Activated T-helper 2 cell treated with anti-CD3 and anti-CD28 coated beads, Interferon-gamma antibody, Interleukin-2, Interleukin-4, amounts not matched to agents 10 μg/mL and 5 μg/mL and 100 μg/mL, durations not matched to agents 14 hours and 24 hours and 36 hours (primary cell): Measurements from ENCODE around the gene RAP2B. TPM values are rescaled to one million over a fixed set of nuclear protein-coding genes. Genes with fewer than 3 reads are reported as not detected.

Experiments
- DNase-seq: peaks from one replicate; pipeline ENCODE4 v3.0.0; 2021; ENCODE audit warnings: low spot score
- H3K27ac Mint-ChIP-seq: one replicate; pipeline ENCODE4 v1.8.0; 2021; ENCODE audit warnings: mixed read lengths
- H3K27me3 Mint-ChIP-seq: one replicate; pipeline ENCODE4 v1.8.0; 2021; ENCODE audit warnings: low read depth, mixed read lengths
- H3K36me3 Mint-ChIP-seq: one replicate; pipeline ENCODE4 v1.8.0; 2021; ENCODE audit warnings: low read depth, mixed read lengths
- H3K4me1 Mint-ChIP-seq: one replicate; pipeline ENCODE4 v1.8.0; 2021; ENCODE audit warnings: low read depth, mixed read lengths
- H3K4me3 Mint-ChIP-seq: one replicate; pipeline ENCODE4 v1.8.0; 2021; ENCODE audit warnings: low read depth, mild to moderate bottlenecking, moderate library complexity, mixed read lengths
- H3K9me3 Mint-ChIP-seq: one replicate; pipeline ENCODE4 v1.8.0; 2021; ENCODE audit warnings: mixed read lengths
- intact Hi-C: fragments of 100-400 bp; cut with micrococcal nuclease; formaldehyde crosslinking; loops from one replicate; pipeline ENCODE4 v1.15.1; 2023
- total RNA-seq: library from RNA; stranded (reverse); gene quantifications from 2 replicates; pipeline ENCODE4 v1.2.3, GENCODE V29; 2022

RAP2B gene
- total RNA-seq, 1 donor from 2014 or later, result 13.7 TPM

DNA sequence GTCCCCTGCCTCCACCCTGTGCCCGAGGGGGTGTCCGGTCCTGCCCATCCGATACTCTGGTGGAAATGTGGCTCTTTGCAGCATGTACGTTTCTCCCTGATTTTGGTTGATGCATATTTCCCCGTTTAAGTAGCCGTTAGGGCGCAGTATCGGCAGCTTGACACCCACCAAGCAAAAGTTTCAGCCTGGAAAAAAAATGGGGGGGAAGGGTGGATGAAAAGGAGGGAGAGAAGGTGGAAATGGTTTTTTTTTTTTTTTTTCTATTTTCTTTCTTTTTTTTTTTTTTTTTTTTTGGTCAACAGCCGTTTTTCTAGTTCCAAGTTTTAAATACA is 1.3 kb downstream of the RAP2B start:
- Mint-ChIP-seq H3K4me1 (peaks cover 49% of the 10 kb centered on the region), H3K27me3 (no peaks in the 10 kb centered on the region), H3K4me3 (peak overlapping the region; percentile 94), H3K9me3 (no peaks in the 10 kb centered on the region), H3K36me3 (peaks cover 39% of the 10 kb centered on the region), H3K27ac (peak overlapping the region; percentile 82)
- DNase-seq, result no peak
- intact Hi-C loops, result loop anchor here (5.0 to 10.0 kb wide), 3 partner anchors 896 to 1959 kb away; partner anchors contain the start of genes GPR171 and MBNL1

GRCh38 chr3:153163756-153164550 is 1.9 kb downstream of the RAP2B start:
- H3K4me1 Mint-ChIP-seq, result peaks cover 49% of the 10 kb centered on the region
- peak overlapping the region; percentile 94 for H3K4me3 Mint-ChIP-seq
- no peak for DNase-seq
- no peaks in the 10 kb centered on the region for H3K27me3 Mint-ChIP-seq
- H3K27ac Mint-ChIP-seq, result peak overlapping the region; percentile 82
- H3K36me3 Mint-ChIP-seq, result peaks cover 39% of the 10 kb centered on the region
- intact Hi-C loops, result loop anchor here (2.0 to 10.0 kb wide), 4 partner anchors 121 to 1959 kb away; partner anchors contain the start of genes GPR171 and MBNL1
- H3K9me3 Mint-ChIP-seq, result no peaks in the 10 kb centered on the region

GRCh38 chr3:153165261-153165681 is 3.2 kb downstream of the RAP2B start:
- Mint-ChIP-seq H3K4me1 (peaks cover 49% of the 10 kb centered on the region), H3K27me3 (no peaks in the 10 kb centered on the region), H3K27ac (peak overlapping the region; percentile 33), H3K9me3 (no peaks in the 10 kb centered on the region), H3K4me3 (peak overlapping the region; percentile 94), H3K36me3 (peaks cover 44% of the 10 kb centered on the region)
- DNase-seq, result no peak
- intact Hi-C loops, result loop anchor here (1.0 to 10.0 kb wide), 3 partner anchors 122 to 1960 kb away; partner anchors contain the start of gene GPR171

DNA sequence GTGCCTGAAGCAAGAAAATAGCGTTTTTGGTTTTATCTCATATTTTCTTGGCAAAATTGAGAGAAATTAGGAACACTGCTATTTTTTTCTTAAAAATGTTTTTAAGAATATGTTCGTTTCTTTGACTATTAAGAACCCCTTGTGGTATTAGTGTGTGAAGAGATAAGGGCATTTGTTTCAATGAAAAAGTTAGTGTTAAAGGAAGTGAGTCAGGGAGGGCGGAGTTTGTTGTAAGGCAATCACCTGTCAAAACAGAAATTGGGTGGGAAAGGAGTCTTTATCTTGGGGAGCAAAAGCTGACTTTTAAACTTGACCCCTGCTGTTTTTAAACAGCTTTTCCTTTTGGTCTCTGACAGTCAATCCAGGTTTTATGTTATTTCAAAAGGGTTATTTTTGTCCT is 4.2 kb downstream of the RAP2B start:
- Mint-ChIP-seq H3K36me3 (peaks cover 44% of the 10 kb centered on the region), H3K27ac (no peak overlapping the region), H3K4me3 (peak overlapping the region; percentile 94), H3K9me3 (no peaks in the 10 kb centered on the region), H3K27me3 (no peaks in the 10 kb centered on the region), H3K4me1 (peaks cover 48% of the 10 kb centered on the region)
- intact Hi-C loops, result loop anchor here (10.0 kb wide), 1 partner anchor 1961 kb away; the partner anchor contains the start of gene GPR171
- DNase-seq, result no peak

GRCh38 chr3:153166796-153167195 is 4.8 kb downstream of the RAP2B start:
- no peak for DNase-seq
- peak overlapping the region; percentile 94 for H3K4me3 Mint-ChIP-seq
- H3K27me3 Mint-ChIP-seq, result no peaks in the 10 kb centered on the region
- intact Hi-C loops, result loop anchor here (10.0 kb wide), 1 partner anchor 1962 kb away; the partner anchor contains the start of gene GPR171
- H3K36me3 Mint-ChIP-seq, result peaks cover 44% of the 10 kb centered on the region
- no peaks in the 10 kb centered on the region for H3K9me3 Mint-ChIP-seq
- H3K27ac Mint-ChIP-seq, result no peak overlapping the region
- peaks cover 48% of the 10 kb centered on the region for H3K4me1 Mint-ChIP-seq

- no peak for DNase-seq
- Mint-ChIP-seq H3K27me3 (no peaks in the 10 kb centered on the region), H3K36me3 (peaks cover 24% of the 10 kb centered on the region), H3K9me3 (no peaks in the 10 kb centered on the region), H3K4me1 (peaks cover 36% of the 10 kb centered on the region), H3K27ac (peak overlapping the region; percentile 49), H3K4me3 (no peak overlapping the region)
- intact Hi-C loops, result loop anchor here (10.0 kb wide), 1 partner anchor 1965 kb away; the partner anchor contains the start of gene GPR171
Measured at GRCh38 chr3:153169793-153170383, 7.9 kb downstream of the RAP2B start.

DNA sequence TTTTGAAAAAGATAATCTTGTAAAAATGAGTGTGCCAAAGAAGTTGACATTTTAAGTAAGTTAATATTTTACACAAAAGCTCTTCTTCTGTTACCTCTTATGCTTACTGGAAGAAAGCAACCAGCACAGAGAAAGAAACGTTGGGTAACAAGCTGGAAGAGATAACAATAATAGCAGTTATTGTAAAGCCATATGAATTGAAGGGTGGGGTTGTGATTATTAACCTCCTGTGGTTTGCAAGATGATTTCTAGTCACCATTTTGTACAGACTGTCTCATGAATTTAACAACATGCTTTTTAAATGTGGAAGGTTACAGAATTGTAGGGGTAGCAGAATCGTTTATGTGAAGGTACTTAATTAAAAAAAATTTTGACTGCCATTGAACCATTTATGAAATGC is 9.2 kb downstream of the RAP2B start:
- no peaks in the 10 kb centered on the region for H3K9me3 Mint-ChIP-seq
- intact Hi-C loops, result no loop called here
- peaks cover 14% of the 10 kb centered on the region for H3K36me3 Mint-ChIP-seq
- H3K27me3 Mint-ChIP-seq, result no peaks in the 10 kb centered on the region
- H3K4me3 Mint-ChIP-seq, result no peak overlapping the region
- DNase-seq, result no peak
- peaks cover 22% of the 10 kb centered on the region for H3K4me1 Mint-ChIP-seq
- no peak overlapping the region for H3K27ac Mint-ChIP-seq

DNA sequence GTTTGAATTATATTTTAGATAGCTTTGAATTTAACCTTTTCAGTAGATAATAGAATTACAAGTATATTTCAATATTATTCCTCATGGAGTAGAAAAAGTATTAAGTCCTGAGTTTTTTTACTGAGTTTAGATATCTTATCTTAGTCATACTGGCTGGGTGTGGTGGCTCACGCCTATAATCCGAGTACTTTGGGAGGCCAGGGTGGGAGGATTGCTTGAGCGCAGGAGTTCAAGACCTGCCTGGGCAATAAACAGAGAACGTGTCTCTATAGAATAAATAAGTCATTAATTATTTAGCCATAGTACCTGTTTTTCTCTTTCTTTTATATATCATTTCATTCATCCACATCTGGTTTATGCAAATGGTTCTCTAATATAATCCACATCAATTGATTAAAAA is 9.9 kb downstream of the RAP2B start:
- no peak overlapping the region for H3K27ac Mint-ChIP-seq
- H3K4me3 Mint-ChIP-seq, result no peak overlapping the region
- DNase-seq, result no peak
- H3K36me3 Mint-ChIP-seq, result peaks cover 11% of the 10 kb centered on the region
- H3K27me3 Mint-ChIP-seq, result no peaks in the 10 kb centered on the region
- H3K4me1 Mint-ChIP-seq, result peaks cover 15% of the 10 kb centered on the region
- no peaks in the 10 kb centered on the region for H3K9me3 Mint-ChIP-seq
- intact Hi-C loops, result no loop called here

GRCh38 chr3:153172796-153173757 is 11.1 kb downstream of the RAP2B start:
- no peaks in the 10 kb centered on the region for H3K9me3 Mint-ChIP-seq
- intact Hi-C loops, result no loop called here
- H3K36me3 Mint-ChIP-seq, result peaks cover 15% of the 10 kb centered on the region
- no peaks in the 10 kb centered on the region for H3K27me3 Mint-ChIP-seq
- H3K4me1 Mint-ChIP-seq, result peaks cover 5% of the 10 kb centered on the region
- no peak overlapping the region for H3K27ac Mint-ChIP-seq
- no peak overlapping the region for H3K4me3 Mint-ChIP-seq
- DNase-seq, result no peak

- no peak for DNase-seq
- Mint-ChIP-seq H3K27me3 (no peaks in the 10 kb centered on the region), H3K27ac (no peak overlapping the region), H3K4me1 (peaks cover 5% of the 10 kb centered on the region), H3K9me3 (no peaks in the 10 kb centered on the region), H3K4me3 (no peak overlapping the region), H3K36me3 (peaks cover 15% of the 10 kb centered on the region)
- intact Hi-C loops, result no loop called here
Measured at GRCh38 chr3:153173758-153174516, 11.9 kb downstream of the RAP2B start.

DNA sequence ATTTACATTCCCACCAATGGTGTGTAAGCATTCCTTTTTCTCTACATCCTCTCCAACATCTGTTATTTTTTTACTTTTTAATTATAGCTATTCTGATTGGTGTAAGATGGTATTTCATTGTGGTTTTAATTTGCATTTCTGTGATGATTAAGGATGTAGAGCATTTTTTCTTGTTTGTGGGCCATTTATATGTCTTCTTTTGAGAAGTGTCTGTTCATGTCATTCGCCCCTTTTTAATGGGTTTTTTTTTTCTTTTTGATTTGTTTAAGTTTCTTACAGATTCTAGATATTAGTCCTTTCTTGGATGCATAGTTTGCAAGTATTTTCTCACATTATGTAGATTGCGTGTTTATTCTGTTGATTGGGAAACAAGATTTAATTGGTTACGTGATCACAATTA is 14.2 kb downstream of the RAP2B start:
- H3K36me3 Mint-ChIP-seq, result peaks cover 10% of the 10 kb centered on the region
- H3K27ac Mint-ChIP-seq, result no peak overlapping the region
- H3K4me1 Mint-ChIP-seq, result peaks cover 2% of the 10 kb centered on the region
- intact Hi-C loops, result no loop called here
- no peak for DNase-seq
- no peak overlapping the region for H3K4me3 Mint-ChIP-seq
- H3K9me3 Mint-ChIP-seq, result no peaks in the 10 kb centered on the region
- H3K27me3 Mint-ChIP-seq, result no peaks in the 10 kb centered on the region

- H3K9me3 Mint-ChIP-seq, result no peaks in the 10 kb centered on the region
- intact Hi-C loops, result no loop called here
- no peak for DNase-seq
- H3K27ac Mint-ChIP-seq, result no peak overlapping the region
- H3K4me3 Mint-ChIP-seq, result no peak overlapping the region
- peaks cover 2% of the 10 kb centered on the region for H3K4me1 Mint-ChIP-seq
- peaks cover 10% of the 10 kb centered on the region for H3K36me3 Mint-ChIP-seq
- H3K27me3 Mint-ChIP-seq, result no peaks in the 10 kb centered on the region
Measured at GRCh38 chr3:153180860-153181372, 18.9 kb downstream of the RAP2B start.
